GM18517 (cell line): ENCODE data around the gene SDR39U1.

ENCODE experiments used
- ATAC-seq: cut with Tn5 transposase; IDR thresholded peaks from one replicate; pipeline ENCODE4 v1.9.1; 2021; ENCODE audit warnings: mild to moderate bottlenecking, moderate library complexity; ENCODE audit not compliant: unreplicated experiment

The SDR39U1 gene

GRCh38 chr14:24392325-24393091, 50.1 kb downstream of the SDR39U1 start:
- no peak for ATAC-seq

GRCh38 chr14:24390701-24391468, 51.7 kb downstream of the SDR39U1 start:
- no peak for ATAC-seq
